Measurements from ENCODE around the gene PCDHB6. TPM values are rescaled to one million over a fixed set of nuclear protein-coding genes. Genes with fewer than 3 reads are reported as not detected.
"Not testable (repeated sequence)": the region's sequence is repeated elsewhere in the genome, so short reads cannot be mapped to it uniquely, and the experiment has no call there.

PCDHB6 gene
- polyA plus RNA-seq, 2 of the 4 experiments (the other 2 are of a cell fraction), result 0.92 to 1.0 TPM

GRCh38 chr5:141157901-141158300, 8.0 kb downstream of the PCDHB6 start:
- CTCF ChIA-PET, result interaction anchor here (1.6 kb wide), 1 partner anchor 7 kb away, joined by 3 read pairs; no protein-coding TSS in a partner anchor
- H3K4me3 ChIP-seq; ATAC-seq; H3K27ac ChIP-seq; POLR2A ChIA-PET; H3K9me3 ChIP-seq; FAIRE-seq; H3K4me1 ChIP-seq; DNase-seq (ENCODE audit: low read depth in 1 of 2, low spot score in 1 of 2); H3K4me2 ChIP-seq: not testable (repeated sequence)
- WGBS (ENCODE audit: missing lambda C conversion rate), result 33% methylated on average over 8 of the region's 28 CpGs

DNA sequence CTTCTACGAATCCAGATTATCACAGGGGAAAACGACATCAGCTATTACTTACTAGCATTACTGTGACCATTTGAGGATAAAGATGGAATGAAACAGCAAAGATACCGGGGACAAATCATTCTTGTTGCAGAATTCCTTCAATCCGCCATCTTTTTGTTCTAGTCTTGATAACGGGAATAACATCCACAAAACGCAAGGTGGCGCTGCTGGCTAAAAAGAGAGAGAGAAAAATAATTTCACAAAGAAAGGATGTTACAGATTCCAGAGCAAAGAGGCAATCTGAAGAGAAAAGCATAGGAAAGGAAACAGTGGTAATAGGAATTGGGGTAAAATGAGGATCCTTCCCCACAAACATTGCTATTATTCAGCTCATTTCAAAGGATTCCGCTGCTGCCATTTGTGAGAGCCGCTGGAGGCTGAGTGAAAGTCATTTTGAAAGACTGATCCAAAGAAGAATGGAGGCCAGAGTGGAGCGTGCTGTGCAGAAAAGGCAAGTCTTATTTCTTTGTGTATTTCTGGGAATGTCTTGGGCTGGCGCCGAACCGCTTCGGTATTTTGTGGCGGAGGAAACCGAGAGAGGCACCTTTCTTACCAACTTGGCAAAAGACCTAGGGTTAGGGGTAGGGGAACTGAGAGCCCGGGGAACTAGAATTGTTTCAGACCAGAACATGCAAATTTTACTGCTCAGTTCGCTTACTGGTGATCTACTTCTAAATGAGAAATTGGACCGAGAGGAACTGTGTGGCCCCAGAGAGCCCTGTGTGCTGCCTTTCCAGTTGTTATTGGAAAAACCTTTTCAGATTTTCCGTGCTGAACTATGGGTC, 22.7 kb downstream of the PCDHB6 start, which contains the start of gene PCDHB7:
Gene PCDHB7 (plus strand): TSS at position 264 of the 824 bp plus-strand sequence. CDS start 192 bp downstream, at position 456.
- no peak for ATAC-seq
- 35% methylated on average over 20 of the region's 20 CpGs for WGBS (ENCODE audit: missing lambda C conversion rate)

GRCh38 chr5:141174291-141175104, 24.6 kb downstream of the PCDHB6 start:
- CTCF ChIA-PET, FAIRE-seq: not testable (repeated sequence)

More for the DNA sequence above, 22.7 kb downstream of the PCDHB6 start, which contains the start of gene PCDHB7:
- TF ChIP-seq POLR2A (IDR thresholded peaks at IDR 0.05; ENCODE audit: low read length), result no peak
- TF ChIP-seq PHF8 (IDR thresholded peaks at IDR 0.05; ENCODE audit: borderline replicate concordance, low read depth), result no peak
- TF ChIP-seq RAD21 (conservative IDR thresholded peaks at IDR 0.05 in 1 of 2, IDR thresholded peaks at IDR 0.05 in 1 of 2), result peak; percentile 16 to 46; a peak in 3 of 5 replicates
- Histone ChIP-seq H3K9me3 (peaks cover 20% of the 10 kb centered on the region; the same call in 2 of the 3 replicates), H3K4me3 (no peak within 1 kb of the TSS), H3K4me2 (peak within 1 kb of the TSS; percentile 14; the same call in 1 of the 3 replicates), H3K27ac (no peak within 1 kb of the TSS), H3K4me1 (no peaks in the 10 kb centered on the region)
- peak; percentile 23 for FAIRE-seq
- ChIA-PET CTCF (interaction anchor here (1.0 to 1.6 kb wide), 2 partner anchors 147 to 157 kb away, joined by 3 read pairs; partner anchors contain the start of gene PCDHGA1), POLR2A (no interaction called here)
- peak; percentile 25 to 31 for DNase-seq (ENCODE audit: low read depth in 1 of 2, low spot score in 1 of 2)

DNA sequence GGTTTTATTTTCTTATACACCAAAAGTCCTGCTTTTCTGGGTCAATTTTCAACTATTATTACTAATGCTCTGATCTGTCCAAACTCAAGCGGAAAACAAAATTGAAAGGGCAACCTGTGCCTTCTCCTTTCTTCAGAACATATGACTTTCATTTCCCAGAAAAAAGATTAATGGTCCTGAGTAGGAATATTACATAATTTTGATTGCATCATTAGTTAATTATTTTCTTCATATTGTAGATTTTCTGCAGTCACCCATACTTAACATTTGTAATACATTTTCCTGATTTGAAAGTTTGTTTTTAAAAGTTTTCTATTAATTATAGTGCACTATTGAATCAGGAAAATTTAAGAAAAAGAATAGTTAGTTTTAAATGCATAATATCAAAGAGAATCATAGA, 26.1 kb downstream of the PCDHB6 start:
- no peak overlapping the region for H3K27ac ChIP-seq
- no peak for TF ChIP-seq ZFP36 (IDR thresholded peaks at IDR 0.05; ENCODE audit: borderline replicate concordance, partially characterized antibody)
- no peak for TF ChIP-seq SREBF2 (IDR thresholded peaks at IDR 0.05)
- no peak for TF ChIP-seq HOXA7 (CRISPR knock-in tag; IDR thresholded peaks at IDR 0.05)
- no peak for TF ChIP-seq PHF8 (IDR thresholded peaks at IDR 0.05; ENCODE audit: borderline replicate concordance, low read depth)
- no peak for TF ChIP-seq TFCP2L1 (CRISPR knock-in tag; IDR thresholded peaks at IDR 0.05)
- no peak for TF ChIP-seq NFE2L2 (conservative IDR thresholded peaks at IDR 0.05; ENCODE audit: low read length)
- TF ChIP-seq RARB (CRISPR knock-in tag; IDR thresholded peaks at IDR 0.05), result no peak
- TF ChIP-seq CHD4 (IDR thresholded peaks at IDR 0.05; ENCODE audit: borderline replicate concordance), result no peak
- no peak for TF ChIP-seq KDM5A (IDR thresholded peaks at IDR 0.05)
- TF ChIP-seq, protein P1, sequence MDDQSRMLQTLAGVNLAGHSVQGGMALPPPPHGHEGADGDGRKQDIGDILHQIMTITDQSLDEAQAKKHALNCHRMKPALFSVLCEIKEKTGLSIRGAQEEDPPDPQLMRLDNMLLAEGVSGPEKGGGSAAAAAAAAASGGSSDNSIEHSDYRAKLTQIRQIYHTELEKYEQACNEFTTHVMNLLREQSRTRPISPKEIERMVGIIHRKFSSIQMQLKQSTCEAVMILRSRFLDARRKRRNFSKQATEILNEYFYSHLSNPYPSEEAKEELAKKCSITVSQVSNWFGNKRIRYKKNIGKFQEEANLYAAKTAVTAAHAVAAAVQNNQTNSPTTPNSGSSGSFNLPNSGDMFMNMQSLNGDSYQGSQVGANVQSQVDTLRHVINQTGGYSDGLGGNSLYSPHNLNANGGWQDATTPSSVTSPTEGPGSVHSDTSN (IDR thresholded peaks at IDR 0.05), result no peak
- TF ChIP-seq RFX5 (IDR thresholded peaks at IDR 0.05), result no peak
- TF ChIP-seq, protein P2, sequence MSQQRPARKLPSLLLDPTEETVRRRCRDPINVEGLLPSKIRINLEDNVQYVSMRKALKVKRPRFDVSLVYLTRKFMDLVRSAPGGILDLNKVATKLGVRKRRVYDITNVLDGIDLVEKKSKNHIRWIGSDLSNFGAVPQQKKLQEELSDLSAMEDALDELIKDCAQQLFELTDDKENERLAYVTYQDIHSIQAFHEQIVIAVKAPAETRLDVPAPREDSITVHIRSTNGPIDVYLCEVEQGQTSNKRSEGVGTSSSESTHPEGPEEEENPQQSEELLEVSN (IDR thresholded peaks at IDR 0.05; ENCODE audit: borderline replicate concordance, low read depth), result no peak
- no peak for TF ChIP-seq MAZ (IDR thresholded peaks at IDR 0.05; ENCODE audit: borderline replicate concordance, low read depth, low read length)
- no peak for TF ChIP-seq ESRRA (IDR thresholded peaks at IDR 0.05; ENCODE audit: borderline replicate concordance, low read length)
- TF ChIP-seq RAD21 (conservative IDR thresholded peaks at IDR 0.05 in 1 of 2, IDR thresholded peaks at IDR 0.05 in 1 of 2), result no peak
- no peak for TF ChIP-seq EHF (CRISPR knock-in tag; IDR thresholded peaks at IDR 0.05)
- POLR2A ChIA-PET, result no interaction called here
- CTCF ChIA-PET, result no interaction called here
- H3K4me2 ChIP-seq, result no peak overlapping the region
- no peak overlapping the region for H3K4me3 ChIP-seq
- peaks cover 18% of the 10 kb centered on the region; the same call in 2 of the 3 replicates for H3K9me3 ChIP-seq
- FAIRE-seq (peak; percentile 54), DNase-seq (ENCODE audit: low read depth in 1 of 2, low spot score in 1 of 2) (no peak), ATAC-seq (no peak)
- 27% methylated on average over 1 of the region's 1 CpG for WGBS (ENCODE audit: missing lambda C conversion rate)
- no peaks in the 10 kb centered on the region for H3K4me1 ChIP-seq

More at GRCh38 chr5:141174291-141175104, 24.6 kb downstream of the PCDHB6 start:
- POLR2A ChIA-PET; H3K4me1 ChIP-seq; ATAC-seq; H3K4me3 ChIP-seq; H3K4me2 ChIP-seq; H3K27ac ChIP-seq; DNase-seq (ENCODE audit: low read depth in 1 of 2, low spot score in 1 of 2): not testable (repeated sequence)
- H3K9me3 ChIP-seq, result peaks cover 18% of the 10 kb centered on the region; the same call in 2 of the 3 replicates
- WGBS (ENCODE audit: missing lambda C conversion rate), result 73% methylated on average over 57 of the region's 79 CpGs
